Stomach (tissue), 9 donors: ENCODE results near the gene KIAA0930. TPM values are rescaled to one million over a fixed set of nuclear protein-coding genes. Genes with fewer than 3 reads are reported as not detected.
A peak's percentile ranks its signal among the peaks of the same experiment; 100 is the strongest.

Experiments
- DNase-seq, 2 donors: peaks; one replicate each; pipeline versions ENCODE4 v3.0.0 to v3.0.0-alpha.2; 2013 to 2019
- H3K27ac ChIP-seq, 5 donors: fragments of 200-600 bp in 4 of 5; sonication (generic) in 4 of 5; one replicate each; pipeline ENCODE4 v1.5.1; 2013 to 2019; ENCODE audit warnings: mild to moderate bottlenecking in 1 of 5, moderate library complexity in 1 of 5
- H3K27me3 ChIP-seq, 3 donors: fragments of 200-600 bp; sonication (generic); one replicate each; pipeline ENCODE4 v1.5.1; 2017 to 2019; ENCODE audit warnings: mixed run types in 1 of 3
- H3K36me3 ChIP-seq, 4 donors: fragments of 200-600 bp; sonication (generic); 1 replicate in 3 of 4; 2 replicates in 1 of 4; pipeline ENCODE4 v1.5.1; 2016 to 2019
- H3K4me1 ChIP-seq, 4 donors: fragments of 200-600 bp; sonication (generic); one replicate each; pipeline ENCODE4 v1.5.1; 2016 to 2019
- H3K4me3 ChIP-seq, 4 donors: fragments of 200-600 bp; sonication (generic) in 3 of 4; one replicate each; pipeline ENCODE4 v1.5.1; 2016 to 2019; ENCODE audit warnings: mild to moderate bottlenecking in 1 of 4
- H3K9me3 ChIP-seq, 4 donors: fragments of 200-600 bp; sonication (generic); one replicate each; pipeline ENCODE4 v1.5.1; 2016 to 2019
- EP300 ChIP-seq: sonication (generic); formaldehyde crosslinking; IDR thresholded peaks from one replicate; pipeline ENCODE4 v1.6.1; 2017; ENCODE audit warnings: antibody characterized with exemption
- POLR2A ChIP-seq, 4 donors: fragments of 450-650 bp; IDR thresholded peaks; one replicate each; pipeline ENCODE4 v1.6.1; 2016; ENCODE audit warnings: antibody characterized with exemption in 4 of 4, control low read depth in 2 of 4, mild to moderate bottlenecking in 1 of 4, moderate library complexity in 1 of 4
- POLR2AphosphoS5 ChIP-seq, 3 donors: sonication (generic); formaldehyde crosslinking; IDR thresholded peaks; one replicate each; pipeline ENCODE4 v1.6.1; 2016; ENCODE audit warnings: antibody characterized with exemption in 3 of 3
- WGBS, 5 donors: extraction: QIAGEN DNeasy Blood & Tissue Kit in 3 of 5; methylation state at CpG; one replicate each; pipeline versions ENCODE4 v1.1.5 to v1.1.7; 2013 to 2018; 5-methylcytosine and 5-hydroxymethylcytosine counted together
- intact Hi-C: fragments of 100-400 bp; cut with DNase I; formaldehyde crosslinking; loops from one replicate; pipeline ENCODE4 v1.15.1; 2023; ENCODE audit warnings: low total_unique reads
- polyA plus RNA-seq, 3 donors: library from polyadenylated mRNA; stranded (reverse); fragments of 200-250 nt; gene quantifications; one replicate each; pipeline ENCODE4 v1.2.3, GENCODE V29; 2013
- total RNA-seq, 5 donors: library from RNA; depleted of rRNA; stranded (reverse); fragments of >200 nt; gene quantifications; one replicate each; pipeline versions ENCODE4 v1.1.0 to v1.2.3, GENCODE V29; 2014 to 2016
- TF ChIP-seq, protein P1 (sequence below), 7 experiments: fragments of 450-650 bp in 4 of 7; fragments of 200-600 bp in 3 of 7; sonication (generic) in 3 of 7; IDR thresholded peaks; one replicate each; pipeline ENCODE4 v1.5.1; 2016 to 2019; ENCODE audit warnings: antibody characterized with exemption in 7 of 7, control low read depth in 2 of 7, mild to moderate bottlenecking in 1 of 7
- donor health status: healthy with polysubstance abuse.
- donor health status: Bipolar disorder and iron deficiency.
- donor health status: healthy.

The KIAA0930 gene
- total and polyA plus RNA-seq, 8 donors = 7.1 to 42.3 (median 18.4) TPM

DNA sequence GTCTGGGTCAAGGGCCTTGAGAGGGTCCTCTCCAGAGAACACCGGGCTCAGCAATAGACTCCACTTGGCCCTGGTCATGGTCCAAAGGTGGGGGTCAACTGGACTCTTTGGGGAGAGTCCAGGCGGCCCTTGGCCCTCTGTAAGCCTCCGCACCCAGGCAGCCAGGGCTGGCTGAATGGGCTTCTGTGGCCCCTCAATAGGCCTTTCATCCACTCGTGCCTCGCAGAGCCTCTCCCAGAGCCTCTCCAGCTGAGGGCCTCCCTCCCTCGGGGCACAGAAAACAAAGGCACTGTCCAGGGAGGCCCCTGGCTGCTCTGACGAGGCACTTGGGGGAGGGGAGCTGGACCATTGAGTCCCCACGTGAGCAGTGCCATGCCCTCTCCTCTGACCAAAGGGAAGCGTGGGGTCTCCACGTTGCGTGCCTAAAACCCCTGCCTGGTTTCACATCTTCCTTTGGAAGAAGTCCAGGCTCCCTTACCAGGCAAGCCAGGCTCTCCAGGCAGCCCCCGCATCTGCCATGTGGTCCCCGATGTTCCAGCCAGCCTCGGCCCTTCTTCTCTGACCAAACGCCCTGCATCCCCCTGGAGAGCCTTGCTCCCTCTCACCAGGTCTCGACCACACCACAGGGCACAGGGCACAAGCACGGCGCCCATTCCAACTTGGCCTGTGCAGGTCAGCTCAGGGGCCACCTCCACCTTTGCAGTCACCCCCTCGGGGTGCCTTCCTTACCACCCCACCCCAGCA is 15.5 kb downstream of the KIAA0930 start:
- Histone ChIP-seq H3K36me3 (no peaks in the 10 kb centered on the region), H3K27me3 (no peaks in the 10 kb centered on the region), H3K27ac (peak overlapping the region in 3 of 5 donors; percentile 72 to 76 (median 72)), H3K4me3 (no peak overlapping the region), H3K4me1 (peaks cover 0 to 60% (median 28%) of the 10 kb centered on the region in 4 donors), H3K9me3 (no peaks in the 10 kb centered on the region)
- TF ChIP-seq, protein P1, sequence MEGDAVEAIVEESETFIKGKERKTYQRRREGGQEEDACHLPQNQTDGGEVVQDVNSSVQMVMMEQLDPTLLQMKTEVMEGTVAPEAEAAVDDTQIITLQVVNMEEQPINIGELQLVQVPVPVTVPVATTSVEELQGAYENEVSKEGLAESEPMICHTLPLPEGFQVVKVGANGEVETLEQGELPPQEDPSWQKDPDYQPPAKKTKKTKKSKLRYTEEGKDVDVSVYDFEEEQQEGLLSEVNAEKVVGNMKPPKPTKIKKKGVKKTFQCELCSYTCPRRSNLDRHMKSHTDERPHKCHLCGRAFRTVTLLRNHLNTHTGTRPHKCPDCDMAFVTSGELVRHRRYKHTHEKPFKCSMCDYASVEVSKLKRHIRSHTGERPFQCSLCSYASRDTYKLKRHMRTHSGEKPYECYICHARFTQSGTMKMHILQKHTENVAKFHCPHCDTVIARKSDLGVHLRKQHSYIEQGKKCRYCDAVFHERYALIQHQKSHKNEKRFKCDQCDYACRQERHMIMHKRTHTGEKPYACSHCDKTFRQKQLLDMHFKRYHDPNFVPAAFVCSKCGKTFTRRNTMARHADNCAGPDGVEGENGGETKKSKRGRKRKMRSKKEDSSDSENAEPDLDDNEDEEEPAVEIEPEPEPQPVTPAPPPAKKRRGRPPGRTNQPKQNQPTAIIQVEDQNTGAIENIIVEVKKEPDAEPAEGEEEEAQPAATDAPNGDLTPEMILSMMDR (IDR thresholded peaks at IDR 0.05) = no peak
- no peak for TF ChIP-seq POLR2AphosphoS5 (IDR thresholded peaks at IDR 0.05)
- TF ChIP-seq POLR2A (IDR thresholded peaks at IDR 0.05) = no peak
- TF ChIP-seq EP300 = no peak
- 85 to 93% (median 89%) methylated on average over 18 to 19 of the region's 19 CpGs for WGBS, 5 donors
- intact Hi-C loops = no loop called here
- no peak for DNase-seq

DNA sequence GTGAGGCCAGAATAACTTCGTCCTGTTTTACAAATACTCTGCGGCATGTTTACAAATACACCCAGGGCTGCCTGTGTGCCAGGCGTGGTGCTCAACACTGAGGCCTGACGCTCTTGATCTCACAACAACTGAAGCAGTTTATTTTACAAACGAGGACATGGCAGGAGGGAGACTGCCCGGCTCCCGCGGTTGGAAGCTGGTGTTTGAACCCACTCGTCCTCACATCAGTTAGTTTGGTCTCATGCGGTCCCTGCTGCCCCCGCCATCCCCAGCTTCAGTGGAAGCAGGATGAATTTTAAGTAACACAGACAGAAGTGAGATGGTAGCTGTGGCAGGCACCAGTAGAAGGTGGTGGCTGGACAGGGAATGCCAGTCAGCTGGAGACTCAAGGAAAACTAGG is 16.4 kb downstream of the KIAA0930 start:
- TF ChIP-seq POLR2A (IDR thresholded peaks at IDR 0.05) (no peak), EP300 (no peak), POLR2AphosphoS5 (IDR thresholded peaks at IDR 0.05) (no peak)
- TF ChIP-seq, protein P1 (IDR thresholded peaks at IDR 0.05) = no peak
- DNase-seq = no peak
- Histone ChIP-seq H3K4me3 (no peak overlapping the region), H3K27ac (peak overlapping the region in 1 of 5 donors; percentile 72), H3K36me3 (no peaks in the 10 kb centered on the region), H3K4me1 (peaks cover 0 to 60% (median 28%) of the 10 kb centered on the region in 4 donors), H3K27me3 (no peaks in the 10 kb centered on the region), H3K9me3 (no peaks in the 10 kb centered on the region)
- intact Hi-C loops = no loop called here
- WGBS, 5 donors = 59 to 79% (median 63%) methylated on average over 11 of the region's 11 CpGs

DNA sequence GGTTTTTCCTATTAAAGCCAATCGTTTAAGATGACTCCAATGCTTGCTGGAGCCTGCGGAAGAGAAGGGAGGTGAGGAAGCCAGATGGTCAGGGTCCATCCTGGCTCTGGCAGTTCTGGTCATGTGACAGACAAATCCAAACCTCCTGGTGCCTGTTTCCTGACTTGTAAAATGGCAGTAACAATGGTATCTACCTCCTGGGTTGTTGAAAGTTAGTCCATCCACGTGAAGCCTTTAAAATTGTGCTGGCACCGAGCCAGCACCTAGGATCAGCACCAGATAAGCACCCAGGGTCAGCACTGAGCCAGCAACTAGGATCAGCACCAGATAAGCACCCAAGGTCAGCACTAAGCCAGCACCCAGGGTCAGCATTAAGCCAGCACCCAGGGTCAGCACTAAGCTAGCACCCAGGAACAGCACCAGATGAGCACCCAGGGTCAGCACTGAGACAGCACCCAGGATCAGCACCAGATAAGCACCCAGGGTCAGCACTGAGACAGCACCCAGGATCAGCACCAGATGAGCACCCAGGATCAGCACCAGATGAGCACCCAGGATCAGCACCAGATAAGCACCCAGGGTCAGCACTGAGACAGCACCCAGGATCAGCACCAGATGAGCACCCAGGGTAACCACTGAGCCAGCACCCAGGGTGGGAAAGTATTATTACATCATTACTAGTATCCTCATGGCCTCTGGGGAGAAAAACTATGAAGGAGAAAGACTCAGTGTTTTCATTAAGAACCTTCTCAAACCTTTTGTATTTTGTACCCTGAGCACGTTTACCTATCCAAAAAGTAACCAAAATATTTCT is 17.2 kb downstream of the KIAA0930 start:
- Histone ChIP-seq H3K36me3 (no peaks in the 10 kb centered on the region), H3K4me1 (peaks cover 0 to 60% (median 28%) of the 10 kb centered on the region in 4 donors), H3K27ac (no peak overlapping the region), H3K27me3 (no peaks in the 10 kb centered on the region), H3K4me3 (no peak overlapping the region), H3K9me3 (no peaks in the 10 kb centered on the region)
- no peak for TF ChIP-seq EP300
- no peak for TF ChIP-seq POLR2AphosphoS5 (IDR thresholded peaks at IDR 0.05)
- no peak for TF ChIP-seq POLR2A (IDR thresholded peaks at IDR 0.05)
- TF ChIP-seq, protein P1 (IDR thresholded peaks at IDR 0.05) = no peak
- intact Hi-C loops = no loop called here
- no peak for DNase-seq
- WGBS, 5 donors = 53 to 58% (median 56%) methylated on average over 5 of the region's 5 CpGs

DNA sequence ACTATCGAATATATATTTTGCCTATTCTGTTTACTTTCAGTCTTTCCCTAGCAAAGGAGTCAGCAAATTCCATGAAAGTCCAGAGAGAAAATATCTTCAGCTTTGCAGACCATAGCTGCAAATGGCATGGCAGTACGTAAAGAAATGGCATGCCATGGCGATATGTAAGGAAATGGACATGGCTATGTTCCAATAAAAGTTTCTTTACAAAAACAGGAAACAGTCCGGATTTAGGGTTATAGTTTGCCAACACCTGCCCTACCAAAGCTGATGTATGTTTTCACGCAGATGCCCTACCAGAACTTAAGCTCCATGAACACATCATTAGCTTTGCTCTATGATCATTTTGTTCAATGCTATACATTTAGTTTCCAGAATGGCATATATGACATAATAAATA is 19.5 kb downstream of the KIAA0930 start:
- 63 to 77% (median 74%) methylated on average over 5 of the region's 5 CpGs for WGBS, 5 donors
- Histone ChIP-seq H3K36me3 (no peaks in the 10 kb centered on the region), H3K27ac (no peak overlapping the region), H3K27me3 (no peaks in the 10 kb centered on the region), H3K4me1 (peaks cover 3 to 48% (median 23%) of the 10 kb centered on the region in 4 donors), H3K4me3 (no peak overlapping the region), H3K9me3 (no peaks in the 10 kb centered on the region)
- intact Hi-C loops = no loop called here
- no peak for DNase-seq
- TF ChIP-seq EP300 (no peak), POLR2A (IDR thresholded peaks at IDR 0.05) (no peak), POLR2AphosphoS5 (IDR thresholded peaks at IDR 0.05) (no peak)
- TF ChIP-seq, protein P1 (IDR thresholded peaks at IDR 0.05) = no peak
